Mesenchymal stem cell (in vitro differentiated cells and primary cell): ENCODE results near the gene AGTPBP1.
A peak's percentile ranks its signal among the peaks of the same experiment; 100 is the strongest.

Source experiments
- DNase-seq: peaks from one replicate; pipeline ENCODE4 v3.0.0-alpha.2; 2013
- H2AFZ ChIP-seq: one replicate; pipeline ENCODE4 v1.6.1; 2013; ENCODE audit warnings: low read depth, mild to moderate bottlenecking, control low read depth, inconsistent platforms, low read length, moderate library complexity
- H2AK5ac ChIP-seq: 2 replicates; pipeline ENCODE4 v1.6.1; 2013; ENCODE audit warnings: low read length, moderate library complexity, mild to moderate bottlenecking, inconsistent platforms; ENCODE audit not compliant: severe bottlenecking
- H2BK120ac ChIP-seq: one replicate; pipeline ENCODE4 v1.6.1; 2013; ENCODE audit warnings: low read depth, mild to moderate bottlenecking, inconsistent platforms, low read length, moderate library complexity
- H2BK12ac ChIP-seq, 2 experiments: one replicate each; pipeline ENCODE4 v1.6.1; 2013; ENCODE audit warnings: inconsistent platforms in 2 of 2, low read length in 2 of 2, mild to moderate bottlenecking in 2 of 2, moderate library complexity in 2 of 2, control low read depth in 1 of 2
- H2BK15ac ChIP-seq: one replicate; pipeline ENCODE4 v1.6.1; 2013; ENCODE audit warnings: mild to moderate bottlenecking, low read depth, inconsistent platforms; ENCODE audit not compliant: poor library complexity, severe bottlenecking
- H2BK5ac ChIP-seq: 2 replicates; pipeline ENCODE4 v1.6.1; 2013; ENCODE audit warnings: low read depth, mild to moderate bottlenecking, low read length, control low read depth, inconsistent platforms; ENCODE audit not compliant: poor library complexity, severe bottlenecking
- H3K14ac ChIP-seq, 2 experiments: one replicate each; pipeline ENCODE4 v1.6.1; 2013; ENCODE audit warnings: inconsistent platforms in 2 of 2, low read length in 2 of 2, control low read depth in 1 of 2, mild to moderate bottlenecking in 1 of 2, moderate library complexity in 1 of 2
- H3K18ac ChIP-seq, 2 experiments: one replicate each; pipeline ENCODE4 v1.6.1; 2013; ENCODE audit warnings: inconsistent platforms in 2 of 2, low read length in 2 of 2, control low read depth in 1 of 2, low read depth in 1 of 2, mild to moderate bottlenecking in 1 of 2
- H3K23ac ChIP-seq, 2 experiments: one replicate each; pipeline ENCODE4 v1.6.1; 2013; ENCODE audit warnings: inconsistent platforms in 2 of 2, low read length in 2 of 2, mild to moderate bottlenecking in 2 of 2, moderate library complexity in 2 of 2, control low read depth in 1 of 2
- H3K27ac ChIP-seq: 2 replicates; pipeline ENCODE4 v1.5.1; 2013; ENCODE audit warnings: mild to moderate bottlenecking, moderate library complexity, low read length, control low read depth, inconsistent platforms; ENCODE audit not compliant: poor library complexity, severe bottlenecking
- H3K27me3 ChIP-seq, 2 experiments: 2 replicates each; pipeline versions ENCODE4 v1.6.1 to v1.7.0; 2013; ENCODE audit warnings: low read length in 2 of 2, mild to moderate bottlenecking in 2 of 2, moderate library complexity in 2 of 2, control low read depth in 1 of 2, inconsistent platforms in 1 of 2; ENCODE audit not compliant: control insufficient read depth in 1 of 2, insufficient read depth in 1 of 2
- H3K36me3 ChIP-seq, 2 experiments: 2 replicates each; pipeline versions ENCODE4 v1.6.1 to v1.7.0; 2013; ENCODE audit warnings: low read length in 2 of 2, control low read depth in 1 of 2, inconsistent platforms in 1 of 2, low read depth in 1 of 2, mild to moderate bottlenecking in 1 of 2; ENCODE audit not compliant: insufficient read depth in 2 of 2, control insufficient read depth in 1 of 2
- H3K4ac ChIP-seq, 2 experiments: one replicate each; pipeline ENCODE4 v1.6.1; 2013; ENCODE audit warnings: inconsistent platforms in 2 of 2, low read length in 2 of 2, mild to moderate bottlenecking in 2 of 2, moderate library complexity in 2 of 2, control low read depth in 1 of 2, low read depth in 1 of 2
- H3K4me1 ChIP-seq: 2 replicates; pipeline ENCODE4 v1.6.1; 2013; ENCODE audit warnings: low read depth, low read length, control low read depth; ENCODE audit not compliant: control insufficient read depth, insufficient read depth
- H3K4me2 ChIP-seq: 2 replicates; pipeline ENCODE4 v1.6.1; 2013; ENCODE audit warnings: low read length, mild to moderate bottlenecking, inconsistent platforms; ENCODE audit not compliant: poor library complexity, severe bottlenecking
- H3K4me3 ChIP-seq, 2 experiments: 2 replicates each; pipeline versions ENCODE4 v1.5.1 to v1.7.0; 2013; ENCODE audit warnings: low read length in 2 of 2, mild to moderate bottlenecking in 2 of 2, control low read depth in 1 of 2, low read depth in 1 of 2; ENCODE audit not compliant: insufficient read depth in 1 of 2
- H3K79me1 ChIP-seq: replicated peaks from 2 replicates; pipeline ENCODE4 v1.6.1; 2013; ENCODE audit warnings: mild to moderate bottlenecking, control low read depth, low read length, inconsistent platforms; ENCODE audit not compliant: poor library complexity, severe bottlenecking
- H3K9ac ChIP-seq: 2 replicates; pipeline ENCODE4 v1.7.0; 2013; ENCODE audit warnings: mild to moderate bottlenecking, low read length, moderate library complexity
- H3K9me3 ChIP-seq: 2 replicates; pipeline ENCODE4 v1.7.0; 2013; ENCODE audit warnings: mild to moderate bottlenecking, low read length; ENCODE audit not compliant: control insufficient read depth
- H4K8ac ChIP-seq: one replicate; pipeline ENCODE4 v1.6.1; 2013; ENCODE audit warnings: inconsistent platforms, mild to moderate bottlenecking, low read length, moderate library complexity
- H4K91ac ChIP-seq: one replicate; pipeline ENCODE4 v1.6.1; 2013; ENCODE audit warnings: mild to moderate bottlenecking, low read length, inconsistent platforms
- WGBS: methylation state at CpG from one replicate; pipeline ENCODE4 v1.1.7; 2013; ENCODE audit warnings: mixed read lengths; 5-methylcytosine and 5-hydroxymethylcytosine counted together

AGTPBP1 gene

DNA sequence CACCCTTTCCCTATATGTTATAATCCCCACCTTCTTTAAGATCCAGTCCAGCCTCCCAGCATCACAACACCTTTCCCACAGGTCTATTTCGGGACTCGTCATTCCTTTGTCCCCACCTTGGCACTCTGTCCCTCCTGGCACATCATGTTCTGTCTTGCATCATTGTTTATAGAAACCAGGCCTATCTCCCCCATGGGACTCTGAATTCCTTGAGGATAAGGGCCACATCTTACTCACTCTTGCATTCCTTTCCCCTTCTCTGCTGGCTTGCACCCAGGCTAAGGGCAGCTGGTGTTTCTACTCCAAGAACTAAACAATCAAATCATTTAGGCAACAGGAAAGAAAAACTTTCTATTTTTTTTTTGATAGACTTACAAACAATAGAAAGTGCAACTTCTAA, 205.7 kb downstream of the AGTPBP1 start:
- Histone ChIP-seq H2BK12ac (no peak overlapping the region), H4K91ac (no peak overlapping the region), H3K9me3 (peaks cover 4% of the 10 kb centered on the region), H3K27me3 (no peaks in the 10 kb centered on the region), H2BK15ac (no peak overlapping the region), H3K4me3 (no peak overlapping the region), H3K79me1 (no peaks in the 10 kb centered on the region), H3K4me2 (no peak overlapping the region), H3K27ac (no peak overlapping the region), H4K8ac (no peak overlapping the region), H3K23ac (no peak overlapping the region), H2BK120ac (no peak overlapping the region), H3K14ac (no peak overlapping the region), H2BK5ac (no peak overlapping the region), H3K4ac (no peak overlapping the region), H3K36me3 (no peaks in the 10 kb centered on the region), H3K18ac (no peak overlapping the region), H3K4me1 (no peaks in the 10 kb centered on the region), H2AFZ (no peak overlapping the region), H2AK5ac (no peak overlapping the region), H3K9ac (no peak overlapping the region)
- 73% methylated on average over 2 of the region's 2 CpGs for WGBS
- DNase-seq: peak; percentile 46

DNA sequence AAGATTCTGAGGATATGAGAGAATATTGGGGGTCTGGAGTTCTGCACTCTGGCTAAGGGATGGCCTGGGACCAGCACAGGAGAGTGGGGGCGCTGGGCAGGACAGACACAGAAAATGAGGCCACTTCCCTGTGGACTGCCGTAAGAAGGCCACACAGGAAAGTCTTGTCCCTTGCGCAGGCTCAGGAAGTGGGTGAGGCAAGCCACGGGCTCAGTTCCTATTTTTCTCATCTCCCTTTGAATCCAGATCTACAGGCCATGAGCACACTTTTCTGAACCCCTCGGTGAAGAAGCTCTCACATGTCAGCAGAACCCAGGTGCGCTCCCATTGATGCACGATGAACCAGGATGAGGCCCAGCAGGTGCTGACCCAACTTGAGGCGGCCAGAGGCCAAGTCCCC, 207.4 kb downstream of the AGTPBP1 start:
- Histone ChIP-seq H4K8ac (no peak overlapping the region), H3K4me3 (no peak overlapping the region), H3K14ac (no peak overlapping the region), H3K18ac (no peak overlapping the region), H2AK5ac (no peak overlapping the region), H2BK120ac (no peak overlapping the region), H3K79me1 (no peaks in the 10 kb centered on the region), H3K23ac (no peak overlapping the region), H3K4ac (no peak overlapping the region), H3K27me3 (no peaks in the 10 kb centered on the region), H2AFZ (no peak overlapping the region), H2BK15ac (no peak overlapping the region), H2BK12ac (no peak overlapping the region), H2BK5ac (no peak overlapping the region), H3K27ac (no peak overlapping the region), H4K91ac (no peak overlapping the region), H3K36me3 (no peaks in the 10 kb centered on the region), H3K9ac (no peak overlapping the region), H3K9me3 (peaks cover 4% of the 10 kb centered on the region), H3K4me2 (no peak overlapping the region), H3K4me1 (no peaks in the 10 kb centered on the region)
- DNase-seq: no peak
- WGBS: 92% methylated on average over 8 of the region's 8 CpGs

DNA sequence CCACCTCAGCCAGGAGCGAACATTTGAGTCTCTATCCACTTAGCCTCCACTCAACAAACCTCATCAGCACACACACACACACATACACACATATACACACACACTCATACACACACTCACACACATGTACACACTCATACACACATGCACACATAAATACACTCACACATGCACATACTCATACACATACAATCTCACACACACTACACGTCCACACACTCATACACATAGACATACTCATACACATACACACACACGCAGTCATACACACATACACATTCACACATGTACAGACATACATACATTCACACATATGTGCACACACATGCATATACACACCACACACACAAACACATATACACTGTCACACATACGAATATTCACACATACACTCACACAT, 208.2 kb downstream of the AGTPBP1 start:
- no peak for DNase-seq
- H3K27me3 ChIP-seq: no peaks in the 10 kb centered on the region
- no peak overlapping the region for H2BK5ac ChIP-seq
- no peak overlapping the region for H4K91ac ChIP-seq
- WGBS: 93% methylated on average over 4 of the region's 4 CpGs
- H3K9ac ChIP-seq: no peak overlapping the region
- no peak overlapping the region for H2AFZ ChIP-seq
- no peak overlapping the region for H2BK120ac ChIP-seq
- no peak overlapping the region for H3K4me3 ChIP-seq
- no peaks in the 10 kb centered on the region for H3K79me1 ChIP-seq
- no peak overlapping the region for H3K4me2 ChIP-seq
- H3K4me1 ChIP-seq: no peaks in the 10 kb centered on the region
- no peaks in the 10 kb centered on the region for H3K36me3 ChIP-seq
- H4K8ac ChIP-seq: no peak overlapping the region
- no peak overlapping the region for H2BK15ac ChIP-seq
- peaks cover 4% of the 10 kb centered on the region for H3K9me3 ChIP-seq
- H3K4ac ChIP-seq: no peak overlapping the region
- H3K14ac ChIP-seq: peak overlapping the region in 1 of 2 experiments; percentile 76
- H2BK12ac ChIP-seq: no peak overlapping the region
- H2AK5ac ChIP-seq: no peak overlapping the region
- no peak overlapping the region for H3K18ac ChIP-seq
- H3K23ac ChIP-seq: no peak overlapping the region
- H3K27ac ChIP-seq: no peak overlapping the region

DNA sequence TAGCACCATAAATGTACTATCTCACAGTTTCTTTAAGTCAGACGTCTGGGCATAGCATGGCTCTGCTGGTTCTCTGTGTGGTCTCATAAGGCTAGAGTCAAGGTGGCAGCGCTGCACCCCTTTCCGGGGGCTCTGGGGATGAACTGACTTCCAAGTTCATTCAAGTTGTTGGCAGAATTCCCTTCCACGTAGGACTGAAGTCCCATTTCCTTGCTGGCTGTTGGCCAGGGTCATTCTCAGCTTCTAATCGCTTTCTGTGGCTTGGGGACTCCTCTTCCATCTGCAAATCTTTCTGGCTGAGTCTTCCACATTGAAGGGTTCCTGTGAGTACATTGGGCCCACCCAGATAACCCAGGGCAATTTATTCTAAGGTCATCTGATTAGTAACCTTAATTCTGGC, 211.0 kb downstream of the AGTPBP1 start:
- H3K4ac ChIP-seq: no peak overlapping the region
- peaks cover 6 to 7% of the 10 kb centered on the region in 2 experiments for H3K27me3 ChIP-seq
- no peak overlapping the region for H3K18ac ChIP-seq
- DNase-seq: no peak
- H2BK120ac ChIP-seq: no peak overlapping the region
- H2AFZ ChIP-seq: no peak overlapping the region
- no peak overlapping the region for H2BK12ac ChIP-seq
- no peak overlapping the region for H3K27ac ChIP-seq
- no peak overlapping the region for H3K14ac ChIP-seq
- H4K91ac ChIP-seq: no peak overlapping the region
- H3K23ac ChIP-seq: no peak overlapping the region
- H2AK5ac ChIP-seq: no peak overlapping the region
- peaks cover 8% of the 10 kb centered on the region for H3K9me3 ChIP-seq
- no peak overlapping the region for H2BK15ac ChIP-seq
- H4K8ac ChIP-seq: no peak overlapping the region
- WGBS: 84% methylated on average over 5 of the region's 5 CpGs
- no peaks in the 10 kb centered on the region for H3K79me1 ChIP-seq
- no peak overlapping the region for H3K4me2 ChIP-seq
- no peak overlapping the region for H3K4me3 ChIP-seq
- no peaks in the 10 kb centered on the region for H3K4me1 ChIP-seq
- no peaks in the 10 kb centered on the region for H3K36me3 ChIP-seq
- no peak overlapping the region for H3K9ac ChIP-seq
- no peak overlapping the region for H2BK5ac ChIP-seq
